ENCODE measurements around the gene CPLX1. TPM values are rescaled to one million over a fixed set of nuclear protein-coding genes. Genes with fewer than 3 reads are reported as not detected.
A peak's percentile ranks its signal among the peaks of the same experiment; 100 is the strongest.

Gene CPLX1
- total RNA-seq, 2 experiments from 2014 or later, result 1.5 TPM

DNA sequence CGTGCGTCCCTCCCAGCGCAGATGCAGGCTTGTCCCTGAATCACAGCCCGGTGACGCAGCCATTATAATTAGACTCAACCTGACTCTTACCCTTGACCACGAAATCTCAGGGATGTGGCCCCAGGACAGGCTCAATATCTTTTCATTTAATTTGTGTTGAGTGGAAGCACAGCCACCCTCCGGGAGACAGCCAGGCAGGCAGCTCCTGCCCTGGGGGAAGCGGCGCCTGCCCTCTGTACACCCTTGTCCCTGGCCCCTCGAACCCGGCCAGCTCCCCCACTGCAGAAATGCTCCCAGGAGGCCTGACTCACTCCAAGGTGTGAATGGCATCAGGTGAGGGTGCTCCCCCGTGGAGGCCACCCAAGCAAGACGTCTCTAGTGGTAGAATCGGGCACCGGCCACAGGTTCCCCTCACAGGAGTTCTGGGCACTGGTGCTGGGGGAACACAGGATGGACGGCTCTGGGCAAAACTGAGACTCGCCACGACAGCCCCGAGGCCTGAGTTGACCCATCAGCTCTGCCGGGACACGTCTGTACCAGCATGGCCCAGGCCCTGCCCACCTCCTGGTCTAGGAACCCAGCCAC, 2.7 kb downstream of the CPLX1 start:
- Histone ChIP-seq H3K36me3 (ENCODE audit: insufficient read depth, low read length) (no peaks in the 10 kb centered on the region), H3K4me3 (ENCODE audit: low read length) (no peak overlapping the region), H3K9me3 (ENCODE audit: control insufficient read depth in 1 of 2, insufficient read depth in 1 of 2, low read length in 2 of 2) (peaks cover 0 to 51% of the 10 kb centered on the region in 2 experiments), H3K4me1 (ENCODE audit: insufficient read depth, low read length) (peaks cover 19% of the 10 kb centered on the region), H3K27me3 (ENCODE audit: control insufficient read depth in 1 of 2, insufficient read depth in 2 of 2, low read length in 2 of 2) (peaks cover 47 to 58% of the 10 kb centered on the region in 2 experiments), H3K27ac (ENCODE audit: low read depth in 1 of 2, low read length in 2 of 2) (no peak overlapping the region)
- DNase-seq, result no peak
- peaks cover 62% of the 10 kb centered on the region for H3K27me3 Mint-ChIP-seq
- no peaks in the 10 kb centered on the region for H3K9me3 Mint-ChIP-seq
- intact Hi-C loops (cut with DNase I, micrococcal nuclease), result no loop called here
- TF ChIP-seq CTCF (IDR thresholded peaks at IDR 0.05), result no peak
- CTCF ChIA-PET, result no interaction called here
- H3K27ac Mint-ChIP-seq, result no peak overlapping the region
- peaks cover 6% of the 10 kb centered on the region for H3K4me1 Mint-ChIP-seq (ENCODE audit: low read depth)
- ATAC-seq (ENCODE audit: poor library complexity), result no peak
- no peaks in the 10 kb centered on the region for H3K36me3 Mint-ChIP-seq (ENCODE audit: low read depth)
- H3K4me3 Mint-ChIP-seq, result peak overlapping the region; percentile 25
- POLR2A ChIA-PET, result no interaction called here

GRCh38 chr4:822361-823175, 3.4 kb downstream of the CPLX1 start:
- intact Hi-C loops (cut with DNase I, micrococcal nuclease), result no loop called here
- H3K9me3 ChIP-seq (ENCODE audit: control insufficient read depth in 1 of 2, insufficient read depth in 1 of 2, low read length in 2 of 2), result peaks cover 0 to 53% of the 10 kb centered on the region in 2 experiments
- H3K27ac ChIP-seq (ENCODE audit: low read depth in 1 of 2, low read length in 2 of 2), result no peak overlapping the region
- Mint-ChIP-seq H3K36me3 (ENCODE audit: low read depth) (no peaks in the 10 kb centered on the region), H3K27ac (no peak overlapping the region), H3K27me3 (peaks cover 56% of the 10 kb centered on the region), H3K4me1 (ENCODE audit: low read depth) (no peaks in the 10 kb centered on the region), H3K9me3 (no peaks in the 10 kb centered on the region), H3K4me3 (peak overlapping the region; percentile 25)
- no peak for DNase-seq
- ATAC-seq (ENCODE audit: poor library complexity), result no peak
- TF ChIP-seq CTCF (IDR thresholded peaks at IDR 0.05), result no peak
- ChIA-PET POLR2A (no interaction called here), CTCF (no interaction called here)
- peaks cover 19% of the 10 kb centered on the region for H3K4me1 ChIP-seq (ENCODE audit: insufficient read depth, low read length)
- peaks cover 43 to 51% of the 10 kb centered on the region in 2 experiments for H3K27me3 ChIP-seq (ENCODE audit: control insufficient read depth in 1 of 2, insufficient read depth in 2 of 2, low read length in 2 of 2)
- H3K4me3 ChIP-seq (ENCODE audit: low read length), result no peak overlapping the region
- H3K36me3 ChIP-seq (ENCODE audit: insufficient read depth, low read length), result no peaks in the 10 kb centered on the region

- intact Hi-C loops (cut with DNase I, micrococcal nuclease), result no loop called here
- Mint-ChIP-seq H3K4me3 (no peak overlapping the region), H3K27ac (no peak overlapping the region), H3K27me3 (peaks cover 56% of the 10 kb centered on the region), H3K4me1 (ENCODE audit: low read depth) (no peaks in the 10 kb centered on the region), H3K36me3 (ENCODE audit: low read depth) (no peaks in the 10 kb centered on the region), H3K9me3 (no peaks in the 10 kb centered on the region)
- no peak overlapping the region for H3K27ac ChIP-seq (ENCODE audit: low read depth in 1 of 2, low read length in 2 of 2)
- no peaks in the 10 kb centered on the region for H3K36me3 ChIP-seq (ENCODE audit: insufficient read depth, low read length)
- no peak for ATAC-seq (ENCODE audit: poor library complexity)
- ChIA-PET CTCF (no interaction called here), POLR2A (no interaction called here)
- peaks cover 11% of the 10 kb centered on the region for H3K4me1 ChIP-seq (ENCODE audit: insufficient read depth, low read length)
- no peak overlapping the region for H3K4me3 ChIP-seq (ENCODE audit: low read length)
- H3K9me3 ChIP-seq (ENCODE audit: control insufficient read depth in 1 of 2, insufficient read depth in 1 of 2, low read length in 2 of 2), result peaks cover 0 to 46% of the 10 kb centered on the region in 2 experiments
- H3K27me3 ChIP-seq (ENCODE audit: control insufficient read depth in 1 of 2, insufficient read depth in 2 of 2, low read length in 2 of 2), result peaks cover 36 to 45% of the 10 kb centered on the region in 2 experiments
- no peak for DNase-seq
- no peak for TF ChIP-seq CTCF (IDR thresholded peaks at IDR 0.05)
Observed at GRCh38 chr4:821631-822030, 4.3 kb downstream of the CPLX1 start.

All from CD4-positive, alpha-beta T cell (primary cell).